Measurements from ENCODE around the gene SEMA5A.

SEMA5A gene, protein sequence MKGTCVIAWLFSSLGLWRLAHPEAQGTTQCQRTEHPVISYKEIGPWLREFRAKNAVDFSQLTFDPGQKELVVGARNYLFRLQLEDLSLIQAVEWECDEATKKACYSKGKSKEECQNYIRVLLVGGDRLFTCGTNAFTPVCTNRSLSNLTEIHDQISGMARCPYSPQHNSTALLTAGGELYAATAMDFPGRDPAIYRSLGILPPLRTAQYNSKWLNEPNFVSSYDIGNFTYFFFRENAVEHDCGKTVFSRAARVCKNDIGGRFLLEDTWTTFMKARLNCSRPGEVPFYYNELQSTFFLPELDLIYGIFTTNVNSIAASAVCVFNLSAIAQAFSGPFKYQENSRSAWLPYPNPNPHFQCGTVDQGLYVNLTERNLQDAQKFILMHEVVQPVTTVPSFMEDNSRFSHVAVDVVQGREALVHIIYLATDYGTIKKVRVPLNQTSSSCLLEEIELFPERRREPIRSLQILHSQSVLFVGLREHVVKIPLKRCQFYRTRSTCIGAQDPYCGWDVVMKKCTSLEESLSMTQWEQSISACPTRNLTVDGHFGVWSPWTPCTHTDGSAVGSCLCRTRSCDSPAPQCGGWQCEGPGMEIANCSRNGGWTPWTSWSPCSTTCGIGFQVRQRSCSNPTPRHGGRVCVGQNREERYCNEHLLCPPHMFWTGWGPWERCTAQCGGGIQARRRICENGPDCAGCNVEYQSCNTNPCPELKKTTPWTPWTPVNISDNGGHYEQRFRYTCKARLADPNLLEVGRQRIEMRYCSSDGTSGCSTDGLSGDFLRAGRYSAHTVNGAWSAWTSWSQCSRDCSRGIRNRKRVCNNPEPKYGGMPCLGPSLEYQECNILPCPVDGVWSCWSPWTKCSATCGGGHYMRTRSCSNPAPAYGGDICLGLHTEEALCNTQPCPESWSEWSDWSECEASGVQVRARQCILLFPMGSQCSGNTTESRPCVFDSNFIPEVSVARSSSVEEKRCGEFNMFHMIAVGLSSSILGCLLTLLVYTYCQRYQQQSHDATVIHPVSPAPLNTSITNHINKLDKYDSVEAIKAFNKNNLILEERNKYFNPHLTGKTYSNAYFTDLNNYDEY

DNA sequence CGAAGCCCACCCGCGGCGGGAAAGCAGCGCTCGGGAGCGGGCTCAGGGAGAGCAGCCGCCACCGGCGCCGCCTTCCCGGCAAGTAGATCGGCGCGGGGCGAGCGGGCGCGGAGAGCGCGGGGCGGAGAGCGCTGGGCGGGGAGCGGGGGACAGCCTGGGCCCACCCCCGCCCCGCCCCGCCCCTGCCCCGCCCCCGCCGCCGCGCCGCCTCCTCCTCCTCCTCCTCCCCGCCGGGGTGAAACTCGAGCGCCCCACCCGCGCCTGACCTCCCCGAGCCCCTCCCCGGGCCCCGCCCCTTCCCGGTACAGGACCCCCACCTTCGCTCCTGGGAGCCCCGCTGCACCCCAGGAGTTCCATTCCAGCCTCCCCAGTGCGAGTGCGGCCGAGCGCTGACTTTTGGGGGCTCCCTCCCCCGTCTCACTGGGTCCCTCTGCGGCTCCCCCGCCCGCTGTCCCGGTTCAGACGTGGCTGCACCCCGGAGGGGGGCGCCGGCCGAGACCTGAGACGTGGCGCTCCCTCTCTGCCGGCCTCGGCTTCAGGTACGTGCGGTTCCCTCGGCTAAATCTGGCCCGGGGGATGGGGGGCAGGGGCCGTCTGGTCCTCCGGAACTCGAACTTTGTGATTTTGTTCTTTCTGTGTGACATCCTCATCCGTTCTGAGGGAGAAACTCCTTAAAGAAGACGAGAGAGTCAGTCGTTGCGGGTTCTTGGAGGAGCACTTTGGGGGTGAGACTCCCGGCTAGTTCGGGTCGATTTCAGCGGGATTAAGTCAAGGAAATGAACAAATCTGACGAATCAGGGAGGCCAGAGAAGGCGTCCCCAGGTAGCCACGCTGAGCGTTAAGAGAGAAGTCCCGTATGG, at the start of gene SEMA5A:
TSS of gene SEMA5A (minus strand) at position 84 of the 860 bp plus-strand sequence. CDS start 166,129 bp downstream, outside the sequence.
- in situ Hi-C loops (cut with MboI; ENCODE audit: low sequenced_read_pairs) = no loop called here

DNA sequence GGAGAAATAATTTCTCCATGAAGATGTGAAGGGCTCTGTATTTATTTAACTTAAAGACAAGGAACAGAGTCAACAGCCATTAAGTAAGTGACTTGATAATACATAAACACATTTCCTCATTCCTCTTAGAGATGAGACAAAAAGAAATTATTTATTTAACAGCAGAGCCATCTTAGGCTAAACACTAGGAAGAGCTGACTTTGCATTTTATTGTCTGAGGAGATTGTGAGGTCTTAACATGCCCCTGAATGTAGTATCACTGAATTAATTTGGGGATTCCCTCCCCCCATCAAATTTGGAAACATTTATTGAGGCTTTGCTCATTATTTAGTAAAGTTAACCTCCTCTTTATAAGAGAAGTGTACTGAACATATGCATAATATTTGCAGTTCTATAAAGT, 49.0 kb upstream of the SEMA5A start:
- in situ Hi-C loops (cut with MboI; ENCODE audit: low sequenced_read_pairs) = no loop called here

DNA sequence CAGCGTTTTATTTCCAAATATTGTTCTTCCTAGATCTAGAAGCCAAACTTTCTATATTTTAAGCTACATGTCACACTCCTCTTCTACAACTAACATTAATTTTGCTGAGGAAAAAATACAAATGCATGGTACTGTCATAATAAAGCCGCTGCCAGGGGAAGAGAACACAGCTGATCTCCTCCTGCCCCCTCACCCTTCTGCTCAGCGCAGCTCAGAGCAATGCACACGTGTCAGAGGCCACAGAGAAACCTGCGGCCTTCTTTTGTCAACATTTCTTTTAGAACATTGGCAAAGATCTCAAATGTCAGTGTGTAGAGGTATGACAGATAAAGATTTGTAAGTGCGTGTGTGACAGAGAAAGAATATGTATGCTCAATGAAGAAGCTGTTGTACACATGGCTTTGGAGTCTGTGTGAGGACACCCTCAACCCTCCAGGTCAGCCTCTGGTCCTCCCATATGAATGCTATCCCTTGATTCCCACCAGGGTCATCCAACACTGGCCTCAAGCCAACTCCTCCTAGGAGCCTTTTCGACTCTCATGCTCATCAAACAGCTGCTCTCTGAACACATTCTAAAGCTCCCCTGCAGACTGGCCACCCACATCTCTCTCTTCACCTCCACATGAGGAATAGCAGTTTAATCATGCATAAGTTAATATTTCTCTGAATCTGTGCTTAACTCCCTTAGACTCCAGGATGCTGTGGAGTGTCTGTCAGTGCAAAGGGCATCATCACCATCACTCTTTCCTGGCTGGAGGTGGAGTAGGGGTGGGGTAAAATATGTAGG, 43.4 kb upstream of the SEMA5A start:
- in situ Hi-C loops (cut with MboI; ENCODE audit: low sequenced_read_pairs) = no loop called here

DNA sequence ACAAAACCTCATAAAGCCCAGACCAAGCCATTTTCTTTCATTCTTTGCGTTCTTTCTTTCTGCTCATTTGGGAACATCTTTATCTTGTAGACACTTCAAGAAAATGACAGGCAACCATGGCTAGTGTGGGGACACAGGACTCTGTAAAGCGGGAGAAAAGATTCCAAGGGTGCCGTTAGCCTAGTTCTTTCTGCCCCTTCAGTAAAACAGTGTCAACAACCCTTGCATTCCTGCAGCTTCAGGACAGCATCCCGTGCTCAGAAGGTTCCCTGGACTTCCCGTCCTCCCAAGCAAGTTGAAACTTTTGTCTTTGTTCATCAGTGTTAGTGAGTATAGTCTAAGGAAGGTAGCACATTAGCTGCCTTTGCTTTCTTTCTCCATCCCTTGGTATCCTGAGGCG, 42.4 kb upstream of the SEMA5A start:
- in situ Hi-C loops (cut with MboI; ENCODE audit: low sequenced_read_pairs) = no loop called here

DNA sequence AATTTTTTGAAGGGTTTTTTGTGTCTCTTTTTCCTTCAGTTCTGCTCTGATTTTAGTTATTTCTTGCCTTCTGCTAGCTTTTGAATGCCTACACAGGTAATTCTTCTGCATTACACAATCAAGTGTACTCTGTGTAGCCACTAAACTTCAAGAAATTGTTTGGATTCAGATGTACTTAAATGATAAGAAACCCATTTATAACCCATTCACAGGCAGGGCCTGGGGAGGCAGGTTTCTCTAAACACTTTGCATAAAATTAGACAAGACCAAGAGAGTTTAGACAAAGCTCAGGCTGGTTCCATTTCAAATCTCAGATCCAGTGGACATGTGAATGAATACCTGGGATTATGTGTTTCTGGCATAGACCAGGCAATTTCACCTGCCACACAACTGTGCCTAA, 41.3 kb upstream of the SEMA5A start:
- in situ Hi-C loops (cut with MboI; ENCODE audit: low sequenced_read_pairs) = no loop called here

DNA sequence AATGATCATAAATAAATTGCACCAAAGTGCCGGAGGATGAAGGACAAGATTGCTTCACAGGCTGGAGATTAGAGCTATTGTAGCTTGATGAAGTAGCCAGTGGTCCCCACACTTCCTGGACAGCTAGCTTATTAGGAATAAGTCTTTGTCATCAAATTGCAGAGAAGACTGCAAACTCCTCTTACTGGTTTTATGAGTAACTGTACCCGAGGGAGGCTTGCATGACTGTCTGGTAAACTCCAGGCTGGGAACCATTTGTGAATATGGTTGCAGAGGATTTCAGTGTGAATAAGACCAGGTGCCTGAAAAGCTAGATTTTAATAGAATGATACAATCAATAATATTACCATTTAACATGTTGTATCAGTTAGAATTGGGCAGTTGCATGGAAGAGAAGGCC, 36.5 kb upstream of the SEMA5A start:
- in situ Hi-C loops (cut with MboI; ENCODE audit: low sequenced_read_pairs) = no loop called here

DNA sequence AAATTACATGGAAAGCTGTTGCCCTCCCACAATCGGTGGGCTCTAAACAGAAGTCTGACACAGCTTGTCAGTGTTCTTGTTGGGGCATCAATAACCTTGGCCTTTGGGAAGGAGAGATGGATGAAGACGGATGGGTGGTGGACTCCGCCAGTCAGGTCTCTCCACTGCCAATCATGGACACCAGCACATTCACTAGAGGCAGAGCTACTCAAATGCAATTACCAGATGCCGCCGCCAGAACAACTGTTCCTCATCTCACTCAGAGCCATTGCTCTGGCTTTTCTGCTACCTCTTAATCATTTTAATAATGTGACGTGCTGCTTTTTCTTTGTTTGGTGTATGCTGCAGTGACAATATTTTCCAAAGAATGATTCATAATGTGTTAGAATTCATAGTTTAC, 27.9 kb upstream of the SEMA5A start:
- in situ Hi-C loops (cut with MboI; ENCODE audit: low sequenced_read_pairs) = no loop called here

DNA sequence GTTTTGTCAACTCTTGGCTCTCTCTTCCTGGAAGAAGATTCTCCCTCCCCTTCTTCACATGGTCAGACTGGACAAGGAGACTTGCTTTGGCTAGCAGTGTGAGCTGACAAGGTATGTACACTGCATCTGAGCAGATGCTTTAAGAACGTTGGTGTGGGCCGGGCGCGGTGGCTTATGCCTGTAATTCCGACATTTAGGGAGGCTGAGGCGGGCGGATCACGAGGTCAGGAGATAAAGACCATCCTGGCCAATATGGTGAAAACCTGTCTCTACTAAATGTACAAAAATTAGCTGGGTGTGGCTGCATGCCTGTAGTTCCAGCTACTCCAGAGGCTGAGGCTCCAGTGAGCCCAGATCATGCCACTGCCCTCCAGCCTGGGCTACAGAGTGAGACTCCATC, 26.4 kb upstream of the SEMA5A start:
- in situ Hi-C loops (cut with MboI; ENCODE audit: low sequenced_read_pairs) = no loop called here

DNA sequence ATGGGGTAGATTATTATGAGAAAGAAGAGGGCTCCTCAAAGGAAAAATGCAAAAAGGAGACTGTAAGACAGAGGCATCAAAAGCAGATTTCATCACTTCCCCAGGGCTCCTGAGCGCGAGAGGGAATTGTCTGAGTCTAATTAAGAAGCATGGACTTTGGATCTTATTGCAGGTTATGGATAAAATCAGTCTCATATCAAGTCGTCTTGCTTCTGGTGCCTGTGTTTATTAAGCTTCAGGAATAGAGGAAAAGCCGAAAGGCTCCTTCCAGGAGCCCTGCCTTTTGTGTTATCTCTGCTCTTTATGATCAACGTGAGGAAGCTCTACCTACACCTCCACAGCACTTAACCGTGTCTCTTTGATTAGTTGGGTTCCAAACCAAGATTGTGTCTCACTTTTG, 25.0 kb upstream of the SEMA5A start:
- in situ Hi-C loops (cut with MboI; ENCODE audit: low sequenced_read_pairs) = no loop called here

DNA sequence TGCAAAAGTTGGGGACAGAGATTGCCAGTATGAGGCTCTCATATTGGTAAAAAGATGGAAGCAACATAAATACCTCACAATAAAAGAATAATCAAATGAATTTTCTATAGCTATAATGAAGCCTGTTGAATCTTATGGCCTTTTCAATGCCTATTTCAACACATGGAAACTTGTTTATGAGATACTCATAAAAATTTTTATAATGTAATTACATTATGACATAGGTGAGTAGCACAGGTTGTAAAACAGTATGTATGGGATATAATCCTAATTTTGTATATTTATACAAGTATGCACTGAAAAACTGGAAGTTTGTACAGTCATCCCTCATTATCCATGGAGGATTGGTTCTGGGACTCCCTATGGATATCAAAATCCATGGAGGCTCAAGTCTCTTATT, 21.2 kb upstream of the SEMA5A start:
- in situ Hi-C loops (cut with MboI; ENCODE audit: low sequenced_read_pairs) = no loop called here

DNA sequence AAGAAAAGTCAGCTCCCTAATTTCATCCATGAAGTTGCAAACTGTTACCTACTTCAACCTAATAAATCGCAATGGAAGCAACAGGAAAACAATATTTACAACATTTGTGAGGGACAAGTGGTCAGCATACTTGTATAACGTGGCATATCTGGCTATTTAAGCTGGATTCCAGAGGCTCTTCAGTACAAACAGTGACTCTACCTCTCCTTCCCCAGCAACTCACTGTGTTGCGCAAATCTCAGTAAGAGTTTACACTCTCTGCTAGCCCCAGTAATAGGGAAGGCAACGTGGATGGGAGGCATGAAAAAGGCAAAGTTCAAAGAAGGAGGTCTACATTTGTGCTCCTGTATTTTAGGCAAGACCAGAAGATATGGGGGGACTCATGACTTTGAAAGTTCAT, 18.9 kb upstream of the SEMA5A start:
- in situ Hi-C loops (cut with MboI; ENCODE audit: low sequenced_read_pairs) = no loop called here

DNA sequence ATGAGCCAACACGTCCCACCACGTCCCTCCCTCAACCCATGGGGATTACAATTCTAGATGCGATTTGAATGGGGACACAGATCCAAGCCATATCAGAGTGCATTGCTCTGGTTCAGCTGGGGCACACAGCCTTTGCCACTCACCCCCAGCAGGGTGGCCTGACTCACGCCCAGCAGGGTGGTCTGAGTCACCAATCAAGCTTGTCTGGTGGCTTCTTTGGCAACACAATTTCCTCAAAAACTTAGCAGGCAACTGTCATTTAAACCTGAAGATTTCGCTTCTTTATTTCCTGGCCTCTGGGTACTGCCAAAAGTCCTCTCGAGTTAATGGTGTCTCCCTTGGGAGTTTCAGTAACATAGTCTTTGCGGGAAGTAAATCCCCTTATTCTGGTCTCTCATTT, 16.3 kb upstream of the SEMA5A start:
- in situ Hi-C loops (cut with MboI; ENCODE audit: low sequenced_read_pairs) = no loop called here

DNA sequence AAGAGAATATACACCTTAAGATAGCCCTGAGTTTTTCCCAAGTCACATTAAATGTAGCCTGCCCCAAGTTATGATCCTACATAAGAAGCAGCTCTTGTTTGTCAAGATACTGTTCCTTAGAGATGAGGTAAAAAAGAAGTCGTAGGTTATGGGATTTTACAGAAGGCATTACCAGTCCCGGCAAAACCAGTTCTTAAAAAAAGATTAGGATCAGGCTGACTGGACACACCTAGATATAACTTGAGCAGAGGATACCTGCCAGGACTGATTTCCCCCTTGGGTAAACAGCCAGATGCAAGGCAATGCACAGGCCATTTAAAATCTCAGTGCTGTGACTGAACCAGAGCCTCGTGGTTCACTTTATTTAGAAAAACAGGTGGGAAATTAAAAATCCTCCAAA, 14.1 kb upstream of the SEMA5A start:
- in situ Hi-C loops (cut with MboI; ENCODE audit: low sequenced_read_pairs) = no loop called here

DNA sequence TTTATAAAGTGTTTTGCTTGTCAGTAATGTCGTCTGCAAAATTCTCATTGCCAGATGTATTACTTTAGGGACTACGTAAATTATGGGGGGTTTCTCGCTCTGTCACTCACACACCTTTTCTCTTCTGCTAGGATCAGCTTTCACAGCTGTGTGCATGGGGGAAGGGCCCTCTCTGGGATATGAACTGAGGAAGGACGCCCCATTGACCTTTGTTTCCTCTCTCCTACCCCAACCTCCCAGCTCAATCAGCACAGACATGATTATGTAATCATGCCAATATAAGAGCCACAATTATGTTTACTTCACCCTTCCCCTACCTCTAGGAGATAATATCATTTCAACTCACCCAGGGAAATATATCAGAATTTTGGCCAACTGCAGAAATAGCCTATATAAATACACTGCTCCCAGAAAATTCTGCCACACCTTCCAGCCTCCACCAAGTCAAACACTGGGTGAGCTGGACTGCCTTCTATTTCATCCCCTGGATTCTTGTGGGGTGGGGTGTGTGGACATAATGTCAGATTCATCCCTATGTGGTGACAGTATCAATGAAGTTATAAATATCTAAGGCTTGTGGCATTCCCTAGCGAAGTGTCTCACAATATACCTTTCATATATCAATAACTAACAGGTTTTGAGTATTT, 12.6 kb upstream of the SEMA5A start:
- in situ Hi-C loops (cut with MboI; ENCODE audit: low sequenced_read_pairs) = no loop called here

DNA sequence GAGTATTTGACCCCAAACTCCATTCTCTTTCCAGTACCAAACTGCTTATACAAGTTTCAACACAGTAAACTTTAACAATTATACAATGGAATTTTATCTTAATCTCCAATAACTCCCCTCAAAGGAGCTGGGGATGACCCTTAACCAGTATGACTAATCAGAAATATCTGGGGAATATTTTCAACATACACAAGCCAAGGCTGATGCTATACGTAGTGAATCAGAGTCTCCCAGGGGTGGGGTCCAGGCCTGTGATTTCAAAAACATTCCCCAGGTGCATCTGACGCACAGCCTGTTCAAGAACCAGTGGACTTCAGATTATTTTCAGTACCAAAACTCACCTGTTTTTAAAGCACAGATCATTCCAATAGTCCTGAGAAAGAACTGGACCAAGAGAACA, 11.8 kb upstream of the SEMA5A start:
- in situ Hi-C loops (cut with MboI; ENCODE audit: low sequenced_read_pairs) = no loop called here

DNA sequence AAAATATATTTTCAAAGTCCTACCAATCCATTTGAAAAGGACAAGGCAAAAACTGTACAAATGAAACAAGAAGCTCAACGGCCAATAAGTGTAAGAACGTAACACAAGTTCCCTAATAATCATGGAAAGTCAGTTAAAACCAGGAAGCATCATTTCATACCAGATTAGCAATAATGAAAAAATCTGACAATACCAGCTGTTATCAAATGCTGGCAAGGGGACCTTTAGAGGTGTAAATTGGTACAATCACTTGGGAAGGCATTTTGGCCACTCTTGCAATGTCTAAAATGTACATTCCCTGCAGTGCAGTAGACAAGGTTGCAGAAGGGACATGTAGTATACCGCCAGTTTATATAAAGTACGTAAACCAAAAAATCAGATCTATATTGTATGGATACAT, 10.1 kb upstream of the SEMA5A start:
- in situ Hi-C loops (cut with MboI; ENCODE audit: low sequenced_read_pairs) = no loop called here

DNA sequence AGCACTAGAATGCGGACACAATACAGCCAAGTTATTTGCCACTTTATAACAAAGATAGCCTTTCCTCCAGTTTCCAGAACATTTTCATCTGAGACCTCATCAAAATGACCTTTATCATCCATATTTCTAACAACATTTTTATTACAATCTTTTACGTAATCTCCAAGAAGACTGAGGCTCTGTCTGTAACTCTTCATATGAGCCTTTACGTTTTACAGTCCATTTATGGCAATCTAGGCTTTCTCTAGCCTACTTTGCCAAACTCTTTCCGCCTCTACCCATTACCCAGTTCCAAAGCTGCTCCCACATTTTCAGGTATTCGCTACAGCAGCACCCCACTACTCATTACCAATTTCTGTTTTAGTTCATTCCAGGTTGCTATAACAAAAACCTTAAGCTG, 8.2 kb upstream of the SEMA5A start:
- in situ Hi-C loops (cut with MboI; ENCODE audit: low sequenced_read_pairs) = no loop called here

DNA sequence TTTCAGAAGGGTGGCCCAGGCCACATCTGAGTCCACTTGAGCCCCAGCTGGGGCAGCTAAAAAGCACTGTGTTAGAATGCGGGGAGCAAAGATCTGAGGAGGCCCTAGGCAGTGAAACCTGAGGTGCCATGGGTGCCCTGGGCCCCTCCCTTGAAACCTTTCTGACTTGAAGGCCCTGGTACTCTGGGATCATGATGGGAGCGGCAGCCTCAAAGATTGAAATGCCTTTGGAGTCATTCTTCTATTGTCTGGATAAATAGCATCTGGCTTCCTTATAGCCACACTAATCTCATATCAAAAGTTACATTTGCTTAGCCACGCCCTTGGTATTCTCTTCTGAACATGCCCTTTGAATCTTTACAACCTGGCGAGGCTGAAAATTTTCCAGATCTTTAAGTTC, 7.7 kb upstream of the SEMA5A start:
- in situ Hi-C loops (cut with MboI; ENCODE audit: low sequenced_read_pairs) = no loop called here

Measured in HL-60/S4 treated with phorbol 12-myristate 13-acetate at 8.2 ng/mL for 4 days and 3 days (cell line).